KG1 (cell line): ENCODE results near the gene CNTNAP4.

ENCODE experiments used
- DNase-seq: peaks from one replicate; lab custom pipeline; 2025; lab: John Stamatoyannopoulos, UW

The CNTNAP4 gene

GRCh38 chr16:76396977-76397376, 119.8 kb downstream of the CNTNAP4 start:
- DNase-seq = no peak

DNA sequence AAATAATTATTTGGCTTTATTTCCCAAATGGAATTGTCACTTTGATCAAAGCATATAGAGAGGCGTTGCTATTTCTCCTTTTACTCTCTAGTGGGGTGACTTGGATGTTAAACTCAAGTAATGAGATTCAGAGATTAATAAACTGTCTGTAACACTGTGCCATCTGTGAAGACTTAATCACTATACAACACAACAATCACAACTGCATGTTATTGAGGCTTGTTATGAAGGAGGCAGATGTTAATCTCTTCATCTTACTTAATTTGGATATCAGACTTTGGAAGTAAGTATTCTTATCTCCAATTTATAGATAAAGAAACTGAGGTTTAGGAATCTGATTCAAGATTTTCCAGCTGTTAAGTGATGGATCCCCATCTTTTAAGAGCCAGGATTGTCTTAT, 132.5 kb downstream of the CNTNAP4 start:
- no peak for DNase-seq

DNA sequence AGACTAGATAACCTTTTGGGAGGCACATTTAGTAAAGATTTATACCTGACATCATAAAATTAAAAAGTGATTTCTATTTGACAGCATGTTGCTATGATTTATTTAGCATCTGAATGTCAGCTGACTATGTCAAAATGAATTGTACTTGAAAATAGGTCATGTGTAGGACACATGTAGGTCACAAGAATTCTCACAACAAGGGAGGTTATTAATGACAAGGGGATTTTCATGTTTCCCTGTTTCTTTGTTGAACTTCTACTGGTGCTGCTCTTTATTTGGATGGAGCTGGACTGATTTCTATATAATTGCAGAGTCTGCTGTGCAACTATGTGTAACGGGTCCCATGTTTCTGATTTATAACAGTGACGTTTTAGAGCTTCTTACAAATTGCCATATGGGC, 144.4 kb downstream of the CNTNAP4 start:
- no peak for DNase-seq

GRCh38 chr16:76428858-76429257, 151.7 kb downstream of the CNTNAP4 start:
- no peak for DNase-seq

- no peak for DNase-seq
Measured at GRCh38 chr16:76441391-76441790, 164.2 kb downstream of the CNTNAP4 start.

- DNase-seq = no peak
Measured at GRCh38 chr16:76441876-76442275, 164.7 kb downstream of the CNTNAP4 start.

DNA sequence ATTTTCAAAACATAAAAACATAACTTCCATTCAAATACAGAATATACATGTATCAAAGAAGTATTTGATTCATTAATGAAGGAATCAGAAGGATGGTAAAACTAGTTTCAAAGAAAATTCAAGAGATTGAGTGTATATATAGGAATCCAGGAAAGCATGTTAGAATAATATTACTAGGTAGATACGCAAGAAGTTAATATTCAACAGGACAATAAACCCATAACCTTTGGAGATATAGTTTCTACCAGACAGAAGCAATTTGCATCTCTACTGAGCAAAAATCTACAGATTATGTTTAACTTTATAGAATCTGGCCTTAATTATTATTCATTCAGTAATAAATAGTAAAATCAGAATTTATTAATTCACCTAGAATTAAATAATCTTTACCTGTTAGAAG, 166.8 kb downstream of the CNTNAP4 start:
- DNase-seq = no peak

GRCh38 chr16:76444832-76445231, 167.6 kb downstream of the CNTNAP4 start:
- DNase-seq = no peak

DNA sequence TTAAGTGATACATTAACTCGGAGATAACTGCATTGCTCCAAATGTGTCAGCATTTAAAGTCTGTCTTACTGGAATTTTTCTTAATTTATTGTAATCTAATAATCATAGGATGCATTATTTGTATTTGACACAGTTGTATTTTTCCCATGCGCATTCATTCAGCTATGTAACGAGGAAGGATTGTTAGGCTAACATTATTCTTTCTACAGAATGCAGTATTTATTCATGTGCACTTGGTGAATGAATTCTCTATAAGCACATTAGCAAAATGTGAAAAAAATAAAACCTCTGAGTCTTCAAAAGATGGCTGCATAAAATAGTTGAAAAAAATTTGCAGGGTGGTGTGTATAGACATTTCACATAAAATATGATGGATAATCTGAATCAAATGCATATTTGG, 168.6 kb downstream of the CNTNAP4 start:
- no peak for DNase-seq

- DNase-seq = no peak
Measured at GRCh38 chr16:76446251-76446650, 169.1 kb downstream of the CNTNAP4 start.

DNA sequence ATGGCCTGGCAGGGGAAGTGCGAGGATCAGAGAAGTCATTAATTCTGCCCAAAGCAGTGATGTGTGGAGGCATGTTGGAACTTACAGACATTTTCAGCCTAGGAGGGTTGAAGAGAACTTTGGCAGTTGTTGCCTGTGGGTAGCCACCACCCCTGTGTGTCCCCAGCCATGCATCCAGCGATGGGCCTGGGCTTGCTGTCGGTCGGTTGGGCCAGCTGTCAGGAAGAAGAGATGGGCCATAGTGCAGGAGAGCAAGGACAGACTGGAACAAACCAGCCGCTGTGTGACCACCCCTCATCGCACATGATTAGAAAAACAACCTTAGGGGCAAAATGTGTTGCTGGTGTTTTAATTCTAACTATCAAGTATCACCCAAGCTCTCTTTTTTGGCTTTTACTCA, 173.7 kb downstream of the CNTNAP4 start:
- no peak for DNase-seq

- DNase-seq = no peak
Measured at GRCh38 chr16:76455257-76455656, 178.1 kb downstream of the CNTNAP4 start.

GRCh38 chr16:76456016-76456415, 178.8 kb downstream of the CNTNAP4 start:
- DNase-seq = no peak

DNA sequence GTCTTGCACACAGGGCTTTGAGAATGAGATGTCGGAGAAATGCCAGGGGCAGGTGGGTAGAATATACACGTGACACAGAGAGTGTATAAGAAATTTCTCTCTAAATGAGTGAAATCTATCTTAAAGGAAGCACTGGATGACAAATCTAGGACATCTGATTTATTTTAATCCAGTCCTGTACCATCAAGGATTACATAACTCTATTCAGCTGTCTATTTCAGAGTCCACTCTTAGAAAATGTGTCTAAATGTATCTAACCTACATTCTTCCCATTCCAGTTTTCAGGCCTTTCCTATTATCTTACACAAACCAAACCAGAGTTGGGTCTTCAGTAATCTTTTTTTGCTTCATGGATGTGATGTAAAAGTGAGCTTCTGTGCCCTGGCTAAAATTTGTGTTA, 181.9 kb downstream of the CNTNAP4 start:
- no peak for DNase-seq

DNA sequence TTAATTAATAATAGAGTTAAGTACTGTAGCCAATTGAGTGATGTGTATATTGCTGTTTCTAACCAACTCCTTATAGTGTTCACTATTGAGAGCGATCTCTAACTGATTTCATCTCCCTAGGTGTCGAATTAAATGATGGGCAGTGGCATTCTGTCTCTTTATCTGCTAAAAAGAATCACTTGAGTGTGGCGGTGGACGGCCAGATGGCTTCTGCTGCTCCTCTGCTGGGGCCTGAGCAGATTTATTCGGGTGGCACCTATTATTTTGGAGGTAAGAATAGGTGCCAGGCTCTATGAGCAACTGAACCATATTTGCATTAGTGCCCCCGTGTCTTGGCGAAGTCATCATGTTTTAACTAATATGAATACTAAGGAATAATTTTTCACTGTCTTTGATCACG, 184.6 kb downstream of the CNTNAP4 start:
- no peak for DNase-seq

GRCh38 chr16:76464955-76465620, 187.9 kb downstream of the CNTNAP4 start:
- DNase-seq = no peak

- DNase-seq = no peak
Measured at GRCh38 chr16:76466871-76467270, 189.7 kb downstream of the CNTNAP4 start.

GRCh38 chr16:76474048-76474447, 196.8 kb downstream of the CNTNAP4 start:
- DNase-seq = no peak

DNA sequence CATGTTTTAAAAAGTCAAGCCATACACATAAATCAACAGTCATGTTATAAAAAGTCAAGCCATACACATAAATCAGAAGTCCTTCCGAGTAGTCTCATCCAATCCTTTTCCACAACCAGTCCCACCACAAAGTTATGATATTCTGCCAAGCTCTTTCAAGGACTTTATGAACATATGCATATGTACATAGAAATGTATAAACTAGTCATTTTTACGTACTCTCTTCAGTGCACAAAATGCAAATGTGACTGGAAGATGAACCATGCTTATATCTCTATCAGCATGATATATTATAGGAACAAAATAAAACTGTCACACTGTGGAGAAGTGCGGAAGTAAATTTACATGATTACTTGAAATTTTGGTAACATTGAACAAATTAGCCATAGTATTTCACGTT, 200.9 kb downstream of the CNTNAP4 start:
- DNase-seq = no peak

GRCh38 chr16:76483307-76483909, 206.2 kb downstream of the CNTNAP4 start:
- DNase-seq = no peak

GRCh38 chr16:76484020-76484419, 206.8 kb downstream of the CNTNAP4 start:
- DNase-seq = no peak

DNA sequence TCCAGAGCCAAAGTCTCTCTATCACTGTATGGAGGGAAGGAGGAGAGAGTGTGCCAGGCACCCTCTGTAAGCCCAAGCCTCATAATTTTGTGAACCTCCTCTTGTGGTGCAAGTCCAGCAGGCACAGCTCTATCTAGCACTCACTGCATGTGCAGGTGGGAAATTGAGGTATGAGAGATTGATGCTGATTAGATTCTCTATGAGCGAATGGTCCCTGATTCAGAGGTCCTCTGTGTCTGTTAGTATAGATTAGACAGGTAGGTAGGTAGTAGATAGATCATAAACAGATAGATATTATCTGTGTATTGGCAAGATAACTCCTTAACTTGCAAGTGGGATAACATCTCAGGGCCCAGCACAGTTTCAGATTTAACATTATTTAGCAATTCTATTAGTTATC, 209.5 kb downstream of the CNTNAP4 start:
- no peak for DNase-seq

- DNase-seq = no peak
Measured at GRCh38 chr16:76487411-76488064, 210.3 kb downstream of the CNTNAP4 start.

GRCh38 chr16:76488065-76488417, 210.8 kb downstream of the CNTNAP4 start:
- no peak for DNase-seq
